Gastroesophageal sphincter (tissue), 4 donors: Measurements from ENCODE around the gene GRB14. TPM values are rescaled to one million over a fixed set of nuclear protein-coding genes. Genes with fewer than 3 reads are reported as not detected.
A peak's percentile ranks its signal among the peaks of the same experiment; 100 is the strongest.

Experiments used
- ATAC-seq: fragments of 150-250 bp; one replicate; pipeline ENCODE4 v1.9.1; 2016; ENCODE audit warnings: mild to moderate bottlenecking, moderate library complexity
- H3K27ac ChIP-seq, 4 donors: fragments of 200-600 bp; sonication (generic) in 3 of 4; 1 replicate in 3 of 4; 2 replicates in 1 of 4; pipeline ENCODE4 v1.5.1; 2016 to 2019
- H3K27me3 ChIP-seq: fragments of 200-600 bp; sonication (generic); one replicate; pipeline ENCODE4 v1.5.1; 2019
- H3K36me3 ChIP-seq, 2 donors: fragments of 200-600 bp; sonication (generic); one replicate each; pipeline ENCODE4 v1.5.1; 2019; ENCODE audit warnings: control low read depth in 1 of 2
- H3K4me1 ChIP-seq, 3 donors: fragments of 200-600 bp; sonication (generic); 1 replicate in 2 of 3; 2 replicates in 1 of 3; pipeline ENCODE4 v1.5.1; 2016 to 2019; ENCODE audit warnings: control low read depth in 2 of 3
- H3K4me3 ChIP-seq, 2 donors: fragments of 200-600 bp; sonication (generic); one replicate each; pipeline ENCODE4 v1.5.1; 2019; ENCODE audit warnings: mild to moderate bottlenecking in 1 of 2, moderate library complexity in 1 of 2
- H3K9me3 ChIP-seq, 3 donors: fragments of 200-600 bp; sonication (generic); one replicate each; pipeline ENCODE4 v1.5.1; 2017 to 2019; ENCODE audit warnings: control low read depth in 2 of 3
- EP300 ChIP-seq: sonication (generic); formaldehyde crosslinking; IDR thresholded peaks from one replicate; pipeline ENCODE4 v1.6.1; 2017; ENCODE audit warnings: antibody characterized with exemption, mild to moderate bottlenecking
- POLR2A ChIP-seq, 2 donors: fragments of 450-650 bp; IDR thresholded peaks; one replicate each; pipeline ENCODE4 v1.6.1; 2017; ENCODE audit warnings: antibody characterized with exemption in 2 of 2, mild to moderate bottlenecking in 2 of 2, moderate library complexity in 1 of 2
- POLR2AphosphoS5 ChIP-seq: sonication (generic); formaldehyde crosslinking; IDR thresholded peaks from one replicate; pipeline ENCODE4 v1.6.1; 2017; ENCODE audit warnings: antibody characterized with exemption
- WGBS, 2 donors: methylation state at CpG; one replicate each; pipeline ENCODE4 v1.1.5; 2018; ENCODE audit warnings: low coverage in 1 of 2; 5-methylcytosine and 5-hydroxymethylcytosine counted together
- total RNA-seq, 4 donors: library from RNA; depleted of rRNA; stranded (reverse); fragments of >200 nt; gene quantifications; one replicate each; pipeline ENCODE4 v1.1.0, GENCODE V29; 2016
- TF ChIP-seq, protein P1 (sequence below), 4 experiments: fragments of 200-600 bp in 2 of 4; fragments of 450-650 bp in 2 of 4; sonication (generic) in 1 of 4; IDR thresholded peaks; one replicate each; pipeline ENCODE4 v1.5.1; 2017 to 2019; ENCODE audit warnings: antibody characterized with exemption in 4 of 4, mild to moderate bottlenecking in 2 of 4, moderate library complexity in 2 of 4

Gene GRB14
- total RNA-seq, 4 donors from 2014 or later = 0.94 to 5.3 (median 2.4) TPM

DNA sequence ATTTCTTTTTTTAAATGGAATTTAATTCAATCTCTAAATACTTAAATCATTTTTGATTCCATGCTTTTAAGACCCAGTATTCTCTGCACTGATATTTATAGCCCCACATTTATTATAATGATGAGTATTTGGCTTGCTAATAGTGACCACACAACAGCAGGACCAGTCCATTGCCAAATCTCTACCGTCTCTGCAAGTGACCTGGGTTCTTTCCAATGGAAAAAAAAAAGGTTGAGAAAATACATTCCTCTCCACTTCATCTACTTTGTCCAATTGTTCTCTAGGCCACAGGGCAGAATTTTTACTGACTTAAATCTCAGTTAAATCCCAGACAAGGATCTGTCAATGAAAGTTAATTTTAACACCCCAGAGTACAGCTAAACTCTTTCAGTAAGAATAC lies 20.5 kb downstream of the GRB14 start:
- Histone ChIP-seq H3K27me3 (no peaks in the 10 kb centered on the region), H3K9me3 (no peaks in the 10 kb centered on the region), H3K4me3 (no peak overlapping the region), H3K4me1 (peaks cover 0 to 10% (median 0%) of the 10 kb centered on the region in 3 donors), H3K27ac (no peak overlapping the region), H3K36me3 (no peaks in the 10 kb centered on the region)
- no peak for TF ChIP-seq POLR2A (IDR thresholded peaks at IDR 0.05)
- TF ChIP-seq POLR2AphosphoS5 = no peak
- no peak for TF ChIP-seq EP300
- TF ChIP-seq, protein P1, sequence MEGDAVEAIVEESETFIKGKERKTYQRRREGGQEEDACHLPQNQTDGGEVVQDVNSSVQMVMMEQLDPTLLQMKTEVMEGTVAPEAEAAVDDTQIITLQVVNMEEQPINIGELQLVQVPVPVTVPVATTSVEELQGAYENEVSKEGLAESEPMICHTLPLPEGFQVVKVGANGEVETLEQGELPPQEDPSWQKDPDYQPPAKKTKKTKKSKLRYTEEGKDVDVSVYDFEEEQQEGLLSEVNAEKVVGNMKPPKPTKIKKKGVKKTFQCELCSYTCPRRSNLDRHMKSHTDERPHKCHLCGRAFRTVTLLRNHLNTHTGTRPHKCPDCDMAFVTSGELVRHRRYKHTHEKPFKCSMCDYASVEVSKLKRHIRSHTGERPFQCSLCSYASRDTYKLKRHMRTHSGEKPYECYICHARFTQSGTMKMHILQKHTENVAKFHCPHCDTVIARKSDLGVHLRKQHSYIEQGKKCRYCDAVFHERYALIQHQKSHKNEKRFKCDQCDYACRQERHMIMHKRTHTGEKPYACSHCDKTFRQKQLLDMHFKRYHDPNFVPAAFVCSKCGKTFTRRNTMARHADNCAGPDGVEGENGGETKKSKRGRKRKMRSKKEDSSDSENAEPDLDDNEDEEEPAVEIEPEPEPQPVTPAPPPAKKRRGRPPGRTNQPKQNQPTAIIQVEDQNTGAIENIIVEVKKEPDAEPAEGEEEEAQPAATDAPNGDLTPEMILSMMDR (IDR thresholded peaks at IDR 0.05) = no peak
- WGBS, 2 donors = 11 to 22% methylated on average over 1 of the region's 1 CpG
- ATAC-seq = no peak

GRCh38 chr2:164599954-164600589 lies 21.2 kb downstream of the GRB14 start:
- Histone ChIP-seq H3K4me3 (no peak overlapping the region), H3K4me1 (peaks cover 0 to 10% (median 0%) of the 10 kb centered on the region in 3 donors), H3K9me3 (no peaks in the 10 kb centered on the region), H3K36me3 (no peaks in the 10 kb centered on the region), H3K27me3 (no peaks in the 10 kb centered on the region), H3K27ac (no peak overlapping the region)
- no peak for ATAC-seq
- TF ChIP-seq POLR2A (IDR thresholded peaks at IDR 0.05) (no peak), POLR2AphosphoS5 (no peak), EP300 (no peak)
- TF ChIP-seq, protein P1 (IDR thresholded peaks at IDR 0.05) = peak; percentile 24 to 56 (median 40)
- WGBS, 2 donors = 55 to 57% methylated on average over 3 of the region's 3 CpGs

DNA sequence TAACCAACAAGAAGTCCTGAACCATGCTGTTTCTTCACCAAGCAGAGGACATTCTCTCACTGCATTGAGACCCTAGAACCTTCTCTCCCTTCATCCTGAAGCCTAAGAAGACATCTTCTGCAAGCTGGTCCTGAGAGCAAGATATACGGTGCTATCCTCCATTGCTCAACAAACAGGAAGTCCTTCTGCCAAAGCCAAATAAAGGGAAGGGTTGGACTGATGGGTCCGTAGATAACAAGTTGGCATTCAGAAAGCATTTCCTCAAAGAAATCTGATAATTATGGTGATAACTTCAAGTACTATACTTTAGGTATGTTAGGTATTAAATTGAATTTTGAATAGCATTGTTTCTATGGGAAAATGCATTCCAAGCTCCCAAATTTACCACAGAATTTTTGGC lies 23.3 kb downstream of the GRB14 start:
- no peak for ATAC-seq
- Histone ChIP-seq H3K4me1 (peaks cover 0 to 10% (median 0%) of the 10 kb centered on the region in 3 donors), H3K9me3 (no peaks in the 10 kb centered on the region), H3K27me3 (no peaks in the 10 kb centered on the region), H3K27ac (no peak overlapping the region), H3K4me3 (no peak overlapping the region), H3K36me3 (no peaks in the 10 kb centered on the region)
- 47 to 86% methylated on average over 2 of the region's 2 CpGs for WGBS, 2 donors
- TF ChIP-seq POLR2A (IDR thresholded peaks at IDR 0.05) = no peak
- TF ChIP-seq, protein P1 (IDR thresholded peaks at IDR 0.05) = no peak
- no peak for TF ChIP-seq POLR2AphosphoS5
- no peak for TF ChIP-seq EP300

DNA sequence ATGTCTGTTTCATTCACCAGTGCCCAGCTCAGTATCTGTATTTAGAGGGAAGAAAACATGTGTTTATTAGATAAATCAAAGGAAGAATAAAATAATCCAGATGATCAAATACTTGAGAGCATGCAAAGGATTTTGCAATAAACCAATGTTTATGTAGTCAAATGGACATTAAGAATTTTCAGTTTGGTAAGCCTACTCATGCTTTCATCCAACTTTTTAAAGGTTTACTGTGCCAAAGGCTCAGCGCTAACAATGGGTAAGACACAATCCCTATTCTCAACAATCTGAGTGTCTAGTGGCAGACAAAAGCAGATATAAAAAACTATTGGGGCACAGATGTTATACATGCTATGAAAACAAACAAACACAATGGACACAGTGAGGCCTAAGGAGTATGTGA lies 26.3 kb downstream of the GRB14 start:
- Histone ChIP-seq H3K4me1 (peaks cover 0 to under 1% (median 0%) of the 10 kb centered on the region in 3 donors), H3K36me3 (no peaks in the 10 kb centered on the region), H3K27me3 (no peaks in the 10 kb centered on the region), H3K27ac (no peak overlapping the region), H3K9me3 (peaks cover 0 to 5% (median 0%) of the 10 kb centered on the region in 3 donors), H3K4me3 (no peak overlapping the region)
- ATAC-seq = no peak
- WGBS, 2 donors = 88 to 100% methylated on average over 1 of the region's 1 CpG
- TF ChIP-seq EP300 = no peak
- no peak for TF ChIP-seq POLR2A (IDR thresholded peaks at IDR 0.05)
- TF ChIP-seq POLR2AphosphoS5 = no peak
- TF ChIP-seq, protein P1 (IDR thresholded peaks at IDR 0.05) = no peak

- Histone ChIP-seq H3K4me3 (no peak overlapping the region), H3K27me3 (no peaks in the 10 kb centered on the region), H3K36me3 (no peaks in the 10 kb centered on the region), H3K4me1 (no peaks in the 10 kb centered on the region), H3K9me3 (peaks cover 0 to 5% (median 0%) of the 10 kb centered on the region in 3 donors), H3K27ac (no peak overlapping the region)
- no peak for TF ChIP-seq EP300
- no peak for ATAC-seq
These were observed 27.3 kb downstream of the GRB14 start for GRCh38 chr2:164593959-164594358.
